NCI-H345 (cell line): ENCODE measurements around the gene MPZL2.

ENCODE experiments used
- DNase-seq: peaks from one replicate; lab custom pipeline; 2025; lab: John Stamatoyannopoulos, UW

MPZL2 gene

DNA sequence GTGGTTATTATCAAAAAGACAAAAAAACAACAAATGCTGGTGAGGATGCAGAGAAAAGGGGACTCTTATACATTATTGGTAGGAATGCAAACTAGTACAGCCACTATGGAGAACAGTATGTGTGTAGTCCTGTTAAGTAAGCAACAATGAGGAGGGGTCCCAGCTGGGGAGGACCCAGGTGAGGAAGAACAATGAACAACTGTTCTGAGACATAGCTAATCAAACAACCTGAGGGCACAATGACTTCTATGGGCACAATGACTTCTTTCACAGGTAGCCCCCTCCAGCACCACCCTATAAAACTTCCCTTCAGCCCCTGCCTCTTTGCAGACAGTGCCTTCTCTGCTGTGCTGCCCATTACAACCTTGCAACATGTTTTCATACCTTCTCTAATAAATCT lies 44.9 kb downstream of the MPZL2 start:
- DNase-seq, result no peak

DNA sequence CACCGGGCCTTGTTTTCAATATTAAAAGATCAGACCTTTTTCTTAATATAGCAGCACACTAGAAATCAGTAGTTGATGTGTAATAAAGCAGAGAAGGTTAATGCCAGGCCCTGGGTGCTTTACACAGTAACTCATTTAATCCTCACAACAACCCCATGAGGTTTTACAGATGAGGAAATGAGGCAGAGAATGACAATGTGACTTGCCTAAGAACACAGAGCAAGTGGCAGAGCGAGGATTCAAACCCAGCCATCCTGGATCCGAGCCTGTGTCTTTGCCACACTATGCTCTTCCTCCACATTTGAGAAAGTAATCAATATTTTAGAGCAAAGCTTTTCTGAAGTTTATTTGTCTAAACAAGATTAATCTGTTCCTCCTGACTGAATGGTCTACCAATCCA lies 46.5 kb downstream of the MPZL2 start:
- no peak for DNase-seq

- DNase-seq, result no peak
Observed at GRCh38 chr11:118216621-118217481, 47.2 kb downstream of the MPZL2 start.

GRCh38 chr11:118215765-118216164 lies 48.3 kb downstream of the MPZL2 start:
- DNase-seq, result no peak

GRCh38 chr11:118215262-118215661 lies 48.8 kb downstream of the MPZL2 start:
- DNase-seq, result no peak

- DNase-seq, result no peak
Observed at GRCh38 chr11:118214210-118214914, 49.7 kb downstream of the MPZL2 start.

DNA sequence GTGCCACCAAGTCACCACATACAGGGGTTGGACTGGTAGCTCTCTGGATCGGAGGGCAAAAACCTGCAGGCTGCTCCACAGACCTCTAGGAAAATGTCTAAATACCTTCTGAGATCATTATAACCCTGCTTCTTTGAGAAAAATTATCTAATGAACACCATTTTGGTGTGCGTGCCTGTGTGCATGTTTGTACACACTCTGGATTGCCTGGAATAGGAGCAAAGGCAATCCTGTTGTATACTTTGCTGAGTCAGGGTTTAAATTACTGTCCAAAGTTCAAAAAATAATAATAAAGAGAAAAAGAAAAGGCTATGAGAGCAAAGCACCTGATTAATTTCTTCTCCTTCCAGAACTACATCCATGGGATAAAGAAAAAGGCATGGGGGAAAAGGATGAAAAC lies 50.3 kb downstream of the MPZL2 start:
- no peak for DNase-seq

- DNase-seq, result no peak
Observed at GRCh38 chr11:118213201-118213600, 50.9 kb downstream of the MPZL2 start.

DNA sequence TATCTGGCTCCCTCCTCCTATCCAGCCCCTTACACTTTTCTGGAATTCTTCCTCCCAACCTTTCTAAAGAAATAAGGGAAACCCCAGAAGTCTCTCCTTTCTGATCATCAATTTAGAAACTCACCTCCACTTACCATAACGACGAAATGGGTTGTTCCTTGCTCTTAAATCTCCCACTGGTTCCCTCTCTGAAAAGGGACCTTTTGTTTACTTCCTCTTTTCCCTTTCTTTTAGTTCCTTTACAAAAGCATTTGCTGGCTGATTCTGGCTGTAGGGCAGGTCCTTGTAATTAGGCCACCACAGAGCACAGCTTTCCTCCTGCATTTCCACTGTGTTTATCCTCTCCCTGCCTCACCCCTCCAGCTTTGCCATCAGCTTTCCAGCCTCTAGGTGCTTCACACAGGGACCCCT lies 51.3 kb downstream of the MPZL2 start:
- no peak for DNase-seq

GRCh38 chr11:118212131-118212725 lies 51.9 kb downstream of the MPZL2 start:
- DNase-seq, result no peak

GRCh38 chr11:118211006-118211405 lies 53.1 kb downstream of the MPZL2 start:
- peak; percentile 46 for DNase-seq

- no peak for DNase-seq
Observed at GRCh38 chr11:118210323-118210722, 53.8 kb downstream of the MPZL2 start.

DNA sequence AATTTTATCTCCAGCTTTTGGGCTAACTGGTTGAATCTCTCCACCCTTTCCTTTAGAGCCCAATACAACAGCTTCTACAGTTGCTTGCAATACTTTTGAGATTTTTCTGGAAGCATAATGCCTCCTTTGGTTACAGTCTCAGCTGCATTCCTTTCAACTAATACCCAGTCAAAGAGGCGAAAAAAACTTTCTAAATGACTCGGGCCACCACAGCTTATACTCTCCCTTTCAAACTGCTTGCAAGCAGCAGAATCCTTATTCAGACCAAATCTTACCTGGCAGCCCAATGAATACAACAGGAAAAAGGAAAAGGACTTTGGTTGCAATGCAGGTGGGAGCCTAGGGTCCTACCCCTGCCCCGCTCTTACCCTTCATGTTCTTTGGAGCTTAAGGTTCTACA lies 55.1 kb downstream of the MPZL2 start:
- no peak for DNase-seq

DNA sequence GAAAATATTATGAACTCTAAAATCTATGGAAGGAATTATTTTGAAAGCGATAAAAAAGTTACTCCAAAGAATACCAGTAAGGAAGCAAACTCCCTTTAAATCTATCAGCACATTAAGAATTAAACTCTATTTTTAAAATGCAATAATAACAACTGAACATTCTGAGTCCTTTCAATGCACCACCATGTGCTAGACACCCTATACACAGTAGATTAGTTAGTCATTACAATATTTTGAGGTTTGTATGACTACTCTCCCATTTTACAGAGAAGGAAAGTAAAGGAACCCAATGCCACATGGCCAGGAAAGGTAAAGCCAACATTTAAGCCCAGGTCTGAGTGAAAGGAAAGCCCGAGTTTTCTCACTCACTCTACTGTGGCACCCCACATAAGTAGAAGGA lies 57.0 kb downstream of the MPZL2 start:
- DNase-seq, result no peak

DNA sequence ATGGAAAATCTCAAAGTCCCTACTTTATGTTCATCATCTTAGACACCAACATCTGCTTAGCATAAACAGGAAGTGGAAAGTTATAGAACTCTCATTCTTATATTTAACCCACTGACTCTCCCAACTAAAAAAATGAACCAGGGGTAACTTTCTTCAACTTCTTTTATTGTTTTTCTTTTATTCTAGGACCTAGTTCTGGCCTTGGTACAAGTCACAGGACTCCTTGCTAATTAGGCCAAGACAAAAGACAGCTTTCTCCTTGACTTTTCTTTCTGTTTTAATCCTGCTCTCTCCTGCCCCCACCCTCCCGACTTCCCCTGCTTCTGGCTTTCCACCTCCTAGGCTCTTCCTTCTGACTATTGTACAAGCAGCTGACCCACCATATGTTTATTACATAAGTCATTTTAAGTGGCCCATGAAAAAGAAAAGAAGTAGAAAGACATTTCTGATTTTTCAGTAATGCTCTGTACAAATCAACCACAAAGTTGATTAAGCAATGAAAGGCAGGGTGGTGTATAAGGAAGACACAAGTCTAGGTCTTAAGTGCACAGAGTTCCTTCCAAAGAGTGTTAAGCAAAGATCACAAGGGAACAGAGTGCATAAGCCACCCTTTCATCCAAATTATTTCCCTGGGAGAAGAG lies 57.6 kb downstream of the MPZL2 start:
- no peak for DNase-seq

GRCh38 chr11:118205606-118206378 lies 58.3 kb downstream of the MPZL2 start:
- DNase-seq, result no peak
